ENCODE results near the gene CASZ1. TPM values are rescaled to one million over a fixed set of nuclear protein-coding genes. Genes with fewer than 3 reads are reported as not detected.

The CASZ1 gene
- polyA plus RNA-seq, 1 experiment, result 0.06 TPM

GRCh38 chr1:10813799-10814198, 17.4 kb upstream of the CASZ1 start:
- no peaks in the 10 kb centered on the region for H3K9me3 ChIP-seq (ENCODE audit: control insufficient read depth, insufficient read depth, low read length)
- no peak for DNase-seq (ENCODE audit: low read depth, low spot score)

GRCh38 chr1:10812387-10812915, 16.0 kb upstream of the CASZ1 start:
- no peaks in the 10 kb centered on the region for H3K9me3 ChIP-seq (ENCODE audit: control insufficient read depth, insufficient read depth, low read length)
- H3K27ac ChIP-seq (ENCODE audit: low read depth, low read length), result no peak overlapping the region
- DNase-seq (ENCODE audit: low read depth, low spot score), result no peak
- CTCF ChIA-PET, result interaction anchor here (0.6 kb wide), 1 partner anchor 187 kb away, joined by 3 read pairs; no protein-coding TSS in a partner anchor
- no peak for TF ChIP-seq CTCF (IDR thresholded peaks at IDR 0.05; ENCODE audit: low read depth, low read length)
- H3K4me3 ChIP-seq (ENCODE audit: low read depth, low read length), result no peak overlapping the region
- POLR2A ChIA-PET, result no interaction called here
- H3K27me3 ChIP-seq (ENCODE audit: control insufficient read depth, insufficient read depth, low read length), result peaks cover 67% of the 10 kb centered on the region

More at GRCh38 chr1:10813799-10814198, 17.4 kb upstream of the CASZ1 start:
- ChIA-PET POLR2A (no interaction called here), CTCF (no interaction called here)
- H3K4me3 ChIP-seq (ENCODE audit: low read depth, low read length), result no peak overlapping the region
- H3K27me3 ChIP-seq (ENCODE audit: control insufficient read depth, insufficient read depth, low read length), result peaks cover 54% of the 10 kb centered on the region
- no peak overlapping the region for H3K27ac ChIP-seq (ENCODE audit: low read depth, low read length)
- TF ChIP-seq CTCF (IDR thresholded peaks at IDR 0.05; ENCODE audit: low read depth, low read length), result no peak

- H3K27ac ChIP-seq (ENCODE audit: low read depth, low read length), result no peak overlapping the region
- H3K9me3 ChIP-seq (ENCODE audit: control insufficient read depth, insufficient read depth, low read length), result no peaks in the 10 kb centered on the region
- H3K27me3 ChIP-seq (ENCODE audit: control insufficient read depth, insufficient read depth, low read length), result peaks cover 71% of the 10 kb centered on the region
- TF ChIP-seq CTCF (IDR thresholded peaks at IDR 0.05; ENCODE audit: low read depth, low read length), result no peak
- POLR2A ChIA-PET, result no interaction called here
- H3K4me3 ChIP-seq (ENCODE audit: low read depth, low read length), result no peak overlapping the region
- CTCF ChIA-PET, result no interaction called here
- no peak for DNase-seq (ENCODE audit: low read depth, low spot score)
Measured at GRCh38 chr1:10808441-10808840, 12.0 kb upstream of the CASZ1 start.

GRCh38 chr1:10806966-10807365, 10.5 kb upstream of the CASZ1 start:
- no peak overlapping the region for H3K4me3 ChIP-seq (ENCODE audit: low read depth, low read length)
- H3K27me3 ChIP-seq (ENCODE audit: control insufficient read depth, insufficient read depth, low read length), result peaks cover 77% of the 10 kb centered on the region
- CTCF ChIA-PET, result no interaction called here
- no peak for TF ChIP-seq CTCF (IDR thresholded peaks at IDR 0.05; ENCODE audit: low read depth, low read length)
- POLR2A ChIA-PET, result no interaction called here
- H3K9me3 ChIP-seq (ENCODE audit: control insufficient read depth, insufficient read depth, low read length), result no peaks in the 10 kb centered on the region
- H3K27ac ChIP-seq (ENCODE audit: low read depth, low read length), result no peak overlapping the region
- no peak for DNase-seq (ENCODE audit: low read depth, low spot score)

GRCh38 chr1:10803971-10804820, 7.8 kb upstream of the CASZ1 start:
- DNase-seq (ENCODE audit: low read depth, low spot score), result no peak
- CTCF ChIA-PET, result no interaction called here
- POLR2A ChIA-PET, result no interaction called here

More at GRCh38 chr1:10803971-10804820, 7.8 kb upstream of the CASZ1 start:
- Histone ChIP-seq H3K4me3 (ENCODE audit: low read depth, low read length) (no peak overlapping the region), H3K27me3 (ENCODE audit: control insufficient read depth, insufficient read depth, low read length) (peaks cover 79% of the 10 kb centered on the region), H3K27ac (ENCODE audit: low read depth, low read length) (no peak overlapping the region), H3K9me3 (ENCODE audit: control insufficient read depth, insufficient read depth, low read length) (no peaks in the 10 kb centered on the region)
- no peak for TF ChIP-seq CTCF (IDR thresholded peaks at IDR 0.05; ENCODE audit: low read depth, low read length)
